ENCODE data around the gene CD226. TPM values are rescaled to one million over a fixed set of nuclear protein-coding genes. Genes with fewer than 3 reads are reported as not detected.
"Not testable (repeated sequence)": the region's sequence is repeated elsewhere in the genome, so short reads cannot be mapped to it uniquely, and the experiment has no call there.

Gene CD226
- total RNA-seq, 1 donor from 2014 or later, result 0.92 TPM

- DNase-seq (ENCODE audit: extremely low spot score, unreplicated experiment), result no peak
- H3K4me1 Mint-ChIP-seq (ENCODE audit: unreplicated experiment), result no peaks in the 10 kb centered on the region
- H3K4me3 Mint-ChIP-seq, result no peak overlapping the region
- TF ChIP-seq, protein P1, sequence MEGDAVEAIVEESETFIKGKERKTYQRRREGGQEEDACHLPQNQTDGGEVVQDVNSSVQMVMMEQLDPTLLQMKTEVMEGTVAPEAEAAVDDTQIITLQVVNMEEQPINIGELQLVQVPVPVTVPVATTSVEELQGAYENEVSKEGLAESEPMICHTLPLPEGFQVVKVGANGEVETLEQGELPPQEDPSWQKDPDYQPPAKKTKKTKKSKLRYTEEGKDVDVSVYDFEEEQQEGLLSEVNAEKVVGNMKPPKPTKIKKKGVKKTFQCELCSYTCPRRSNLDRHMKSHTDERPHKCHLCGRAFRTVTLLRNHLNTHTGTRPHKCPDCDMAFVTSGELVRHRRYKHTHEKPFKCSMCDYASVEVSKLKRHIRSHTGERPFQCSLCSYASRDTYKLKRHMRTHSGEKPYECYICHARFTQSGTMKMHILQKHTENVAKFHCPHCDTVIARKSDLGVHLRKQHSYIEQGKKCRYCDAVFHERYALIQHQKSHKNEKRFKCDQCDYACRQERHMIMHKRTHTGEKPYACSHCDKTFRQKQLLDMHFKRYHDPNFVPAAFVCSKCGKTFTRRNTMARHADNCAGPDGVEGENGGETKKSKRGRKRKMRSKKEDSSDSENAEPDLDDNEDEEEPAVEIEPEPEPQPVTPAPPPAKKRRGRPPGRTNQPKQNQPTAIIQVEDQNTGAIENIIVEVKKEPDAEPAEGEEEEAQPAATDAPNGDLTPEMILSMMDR (conservative IDR thresholded peaks at IDR 0.05), result peak; percentile 44
- H3K27ac Mint-ChIP-seq, result no peak overlapping the region
- no peaks in the 10 kb centered on the region for H3K9me3 Mint-ChIP-seq
- H3K36me3 Mint-ChIP-seq, result no peaks in the 10 kb centered on the region
- no peaks in the 10 kb centered on the region for H3K27me3 Mint-ChIP-seq
Measured at GRCh38 chr18:69900941-69901340, 46.7 kb downstream of the CD226 start.

DNA sequence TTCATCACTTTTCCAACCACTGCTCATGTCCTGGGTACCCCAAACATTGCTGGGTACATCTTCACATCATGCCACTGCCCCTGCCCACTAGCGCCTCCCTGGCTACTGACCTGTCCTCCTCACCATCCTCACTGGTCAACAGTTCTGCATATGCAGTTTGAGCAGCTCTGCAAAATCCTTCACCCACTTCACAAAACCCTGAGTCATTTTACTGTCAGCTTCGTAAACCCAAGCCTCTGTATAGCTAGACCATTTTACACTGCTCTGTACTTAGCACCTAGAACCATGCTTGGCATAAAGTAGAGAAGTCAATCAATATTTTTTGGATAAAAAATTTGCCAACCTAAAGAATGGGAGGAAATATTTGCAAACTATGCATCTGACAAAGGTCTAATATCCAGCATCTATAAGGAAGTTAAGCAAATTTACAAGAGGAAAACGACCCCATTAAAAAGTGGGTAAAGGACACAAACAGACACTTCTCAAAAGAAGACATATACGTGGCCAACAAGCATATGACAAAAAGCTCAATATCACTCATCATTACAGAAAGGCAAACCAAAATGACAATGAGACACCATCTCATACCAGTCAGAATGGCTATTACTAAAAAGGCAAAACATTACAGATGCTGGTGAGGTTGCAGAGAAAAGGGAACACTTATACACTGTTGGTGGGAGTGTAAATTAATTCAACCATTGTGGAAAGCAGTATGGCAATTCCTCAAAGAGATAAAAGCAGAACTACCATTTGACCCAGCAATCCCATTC lies 48.3 kb downstream of the CD226 start:
- H3K27ac Mint-ChIP-seq, H3K4me3 Mint-ChIP-seq, H3K36me3 Mint-ChIP-seq: not testable (repeated sequence)

DNA sequence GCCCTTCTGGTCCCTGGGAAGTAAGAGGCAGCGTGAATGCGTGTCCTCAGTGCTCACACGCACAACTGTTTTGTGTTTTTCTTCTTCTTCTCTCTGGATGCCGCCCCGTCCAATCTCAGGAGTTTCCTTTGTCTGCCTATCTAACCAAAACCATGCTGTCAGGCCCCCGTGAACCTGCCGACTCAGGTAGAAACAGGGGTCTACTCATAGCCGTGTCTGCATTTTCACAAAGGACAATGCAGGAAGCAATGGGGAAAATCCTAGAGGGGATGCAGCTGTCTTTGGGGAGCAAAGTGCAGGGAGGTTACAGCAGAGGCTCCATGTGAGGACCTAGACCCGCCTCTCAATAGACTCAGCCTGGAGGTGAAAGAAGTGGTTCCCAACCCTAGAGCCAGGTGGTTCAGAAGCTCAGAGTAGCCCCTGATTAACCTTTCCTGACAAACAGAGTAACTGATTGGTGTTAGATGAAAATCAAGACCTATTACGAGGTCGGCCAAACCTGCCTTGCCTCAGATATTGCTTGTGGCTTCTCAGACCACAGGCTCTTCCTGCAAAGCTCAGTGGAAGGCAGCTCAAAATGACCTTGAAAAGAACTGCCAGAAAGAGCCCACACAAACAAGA lies 49.3 kb downstream of the CD226 start:
- no peaks in the 10 kb centered on the region for H3K4me1 Mint-ChIP-seq (ENCODE audit: unreplicated experiment)
- no peak for DNase-seq (ENCODE audit: extremely low spot score, unreplicated experiment)
- H3K4me3 Mint-ChIP-seq, result no peak overlapping the region
- TF ChIP-seq, protein P1 (conservative IDR thresholded peaks at IDR 0.05), result no peak
- no peak overlapping the region for H3K27ac Mint-ChIP-seq
- H3K9me3 Mint-ChIP-seq, result no peaks in the 10 kb centered on the region
- no peaks in the 10 kb centered on the region for H3K27me3 Mint-ChIP-seq
- no peaks in the 10 kb centered on the region for H3K36me3 Mint-ChIP-seq

More for the DNA sequence above, 48.3 kb downstream of the CD226 start:
- H3K27me3 Mint-ChIP-seq; H3K9me3 Mint-ChIP-seq; H3K4me1 Mint-ChIP-seq (ENCODE audit: unreplicated experiment); DNase-seq (ENCODE audit: extremely low spot score, unreplicated experiment): not testable (repeated sequence)

- Mint-ChIP-seq H3K4me3 (no peak overlapping the region), H3K36me3 (no peaks in the 10 kb centered on the region), H3K27me3 (no peaks in the 10 kb centered on the region), H3K4me1 (ENCODE audit: unreplicated experiment) (no peaks in the 10 kb centered on the region), H3K27ac (no peak overlapping the region), H3K9me3 (no peaks in the 10 kb centered on the region)
- TF ChIP-seq, protein P1 (conservative IDR thresholded peaks at IDR 0.05), result no peak
- no peak for DNase-seq (ENCODE audit: extremely low spot score, unreplicated experiment)
Measured at GRCh38 chr18:69897397-69898108, 50.1 kb downstream of the CD226 start.

DNA sequence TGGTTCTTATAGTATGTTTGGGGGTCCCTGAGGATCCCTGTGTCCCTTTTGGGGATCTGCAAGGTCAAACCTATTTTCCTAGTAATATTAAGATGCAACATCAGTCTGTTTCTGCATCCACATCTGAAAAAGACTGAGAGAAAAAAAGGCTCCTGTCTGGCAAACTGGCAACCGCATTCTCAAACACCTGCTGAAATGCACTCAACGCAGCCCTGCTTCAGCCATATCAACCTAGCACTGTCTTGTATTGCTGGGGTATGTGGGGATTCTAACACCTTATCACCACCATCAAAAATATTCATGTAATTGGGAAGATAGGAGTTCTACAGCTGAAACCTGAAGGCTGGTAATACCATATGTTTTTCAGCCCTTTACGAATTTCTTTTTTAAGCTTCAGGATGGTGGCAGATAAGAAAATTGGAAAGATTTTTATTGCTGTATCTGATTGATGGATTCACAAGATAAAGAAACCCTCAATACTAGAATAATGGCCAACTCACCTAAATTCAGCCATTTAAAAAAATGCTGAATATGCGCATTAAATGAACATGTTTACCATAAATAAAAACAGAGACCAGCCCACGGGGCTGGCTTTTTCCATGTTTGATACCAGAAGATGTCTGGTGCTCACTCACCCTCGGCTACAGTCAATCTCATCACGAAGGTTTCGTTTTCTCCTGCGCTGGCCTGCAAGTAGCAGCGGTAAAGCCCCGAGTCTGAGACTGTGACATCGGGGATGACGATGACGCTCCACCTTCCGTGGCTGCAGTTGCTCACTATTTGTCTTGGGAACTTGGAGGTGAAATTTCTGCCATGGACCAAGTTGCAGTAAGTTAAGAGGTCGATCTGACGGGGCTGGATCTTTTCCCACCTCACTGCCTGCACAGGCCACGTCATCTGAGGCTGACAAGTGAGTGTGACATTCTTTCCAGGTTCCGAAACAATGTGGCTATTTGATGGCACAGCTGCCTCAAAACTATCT lies 52.3 kb downstream of the CD226 start:
- Mint-ChIP-seq H3K9me3 (no peaks in the 10 kb centered on the region), H3K4me3 (no peak overlapping the region), H3K4me1 (ENCODE audit: unreplicated experiment) (no peaks in the 10 kb centered on the region), H3K27ac (no peak overlapping the region), H3K36me3 (no peaks in the 10 kb centered on the region), H3K27me3 (no peaks in the 10 kb centered on the region)
- no peak for DNase-seq (ENCODE audit: extremely low spot score, unreplicated experiment)
- TF ChIP-seq, protein P1 (conservative IDR thresholded peaks at IDR 0.05), result no peak
